ENCODE data around the gene CHST15. TPM values are rescaled to one million over a fixed set of nuclear protein-coding genes. Genes with fewer than 3 reads are reported as not detected.

Gene CHST15
- polyA plus RNA-seq, 2 donors, result 1.4 to 3.7 TPM

GRCh38 chr10:124000792-124001201 lies 92.6 kb downstream of the CHST15 start:
- no peaks in the 10 kb centered on the region for H3K27me3 ChIP-seq (ENCODE audit: control insufficient read depth in 1 of 2, insufficient read depth in 2 of 2, low read length in 2 of 2)
- H3K4me1 ChIP-seq (ENCODE audit: control insufficient read depth in 2 of 2, insufficient read depth in 2 of 2, low read length in 1 of 2), result peaks cover 2 to 4% of the 10 kb centered on the region in 2 donors
- WGBS, 2 donors, result 71 to 80% methylated on average over 8 of the region's 8 CpGs
- H3K4me3 ChIP-seq (ENCODE audit: low read depth in 1 of 2, low read length in 2 of 2), result no peak overlapping the region
- no peak overlapping the region for H3K27ac ChIP-seq (ENCODE audit: low read depth in 2 of 2, low read length in 1 of 2)
- no peaks in the 10 kb centered on the region for H3K9me3 ChIP-seq (ENCODE audit: control insufficient read depth in 2 of 2, insufficient read depth in 1 of 2, low read depth in 1 of 2, low read length in 1 of 2)
- peaks cover 0 to 2% of the 10 kb centered on the region in 2 donors for H3K36me3 ChIP-seq (ENCODE audit: control insufficient read depth in 2 of 2, insufficient read depth in 2 of 2, low read length in 1 of 2)

GRCh38 chr10:123999956-124000615 lies 93.3 kb downstream of the CHST15 start:
- no peaks in the 10 kb centered on the region for H3K27me3 ChIP-seq (ENCODE audit: control insufficient read depth in 1 of 2, insufficient read depth in 2 of 2, low read length in 2 of 2)
- H3K9me3 ChIP-seq (ENCODE audit: control insufficient read depth in 2 of 2, insufficient read depth in 1 of 2, low read depth in 1 of 2, low read length in 1 of 2), result no peaks in the 10 kb centered on the region
- H3K27ac ChIP-seq (ENCODE audit: low read depth in 2 of 2, low read length in 1 of 2), result no peak overlapping the region
- peaks cover 4 to 8% of the 10 kb centered on the region in 2 donors for H3K4me1 ChIP-seq (ENCODE audit: control insufficient read depth in 2 of 2, insufficient read depth in 2 of 2, low read length in 1 of 2)
- H3K4me3 ChIP-seq (ENCODE audit: low read depth in 1 of 2, low read length in 2 of 2), result no peak overlapping the region
- WGBS, 2 donors, result 91 to 93% methylated on average over 15 of the region's 15 CpGs
- H3K36me3 ChIP-seq (ENCODE audit: control insufficient read depth in 2 of 2, insufficient read depth in 2 of 2, low read length in 1 of 2), result no peaks in the 10 kb centered on the region

GRCh38 chr10:123999261-123999660 lies 94.1 kb downstream of the CHST15 start:
- Histone ChIP-seq H3K36me3 (ENCODE audit: control insufficient read depth in 2 of 2, insufficient read depth in 2 of 2, low read length in 1 of 2) (no peaks in the 10 kb centered on the region), H3K27me3 (ENCODE audit: control insufficient read depth in 1 of 2, insufficient read depth in 2 of 2, low read length in 2 of 2) (no peaks in the 10 kb centered on the region), H3K27ac (ENCODE audit: low read depth in 2 of 2, low read length in 1 of 2) (no peak overlapping the region), H3K4me3 (ENCODE audit: low read depth in 1 of 2, low read length in 2 of 2) (no peak overlapping the region), H3K9me3 (ENCODE audit: control insufficient read depth in 2 of 2, insufficient read depth in 1 of 2, low read depth in 1 of 2, low read length in 1 of 2) (no peaks in the 10 kb centered on the region), H3K4me1 (ENCODE audit: control insufficient read depth in 2 of 2, insufficient read depth in 2 of 2, low read length in 1 of 2) (peaks cover 4 to 13% of the 10 kb centered on the region in 2 donors)
- 84 to 87% methylated on average over 5 of the region's 5 CpGs for WGBS, 2 donors

- Histone ChIP-seq H3K4me1 (ENCODE audit: control insufficient read depth in 2 of 2, insufficient read depth in 2 of 2, low read length in 1 of 2) (peaks cover 4 to 13% of the 10 kb centered on the region in 2 donors), H3K4me3 (ENCODE audit: low read depth in 1 of 2, low read length in 2 of 2) (no peak overlapping the region), H3K27me3 (ENCODE audit: control insufficient read depth in 1 of 2, insufficient read depth in 2 of 2, low read length in 2 of 2) (no peaks in the 10 kb centered on the region), H3K36me3 (ENCODE audit: control insufficient read depth in 2 of 2, insufficient read depth in 2 of 2, low read length in 1 of 2) (no peaks in the 10 kb centered on the region), H3K27ac (ENCODE audit: low read depth in 2 of 2, low read length in 1 of 2) (no peak overlapping the region), H3K9me3 (ENCODE audit: control insufficient read depth in 2 of 2, insufficient read depth in 1 of 2, low read depth in 1 of 2, low read length in 1 of 2) (no peaks in the 10 kb centered on the region)
- 90 to 91% methylated on average over 11 of the region's 11 CpGs for WGBS, 2 donors
Measured at GRCh38 chr10:123998197-123999141, 94.9 kb downstream of the CHST15 start.

- no peak overlapping the region for H3K27ac ChIP-seq (ENCODE audit: low read depth in 2 of 2, low read length in 1 of 2)
- H3K9me3 ChIP-seq (ENCODE audit: control insufficient read depth in 2 of 2, insufficient read depth in 1 of 2, low read depth in 1 of 2, low read length in 1 of 2), result no peaks in the 10 kb centered on the region
- no peak overlapping the region for H3K4me3 ChIP-seq (ENCODE audit: low read depth in 1 of 2, low read length in 2 of 2)
- no peaks in the 10 kb centered on the region for H3K27me3 ChIP-seq (ENCODE audit: control insufficient read depth in 1 of 2, insufficient read depth in 2 of 2, low read length in 2 of 2)
- H3K4me1 ChIP-seq (ENCODE audit: control insufficient read depth in 2 of 2, insufficient read depth in 2 of 2, low read length in 1 of 2), result peaks cover 4 to 13% of the 10 kb centered on the region in 2 donors
- no peaks in the 10 kb centered on the region for H3K36me3 ChIP-seq (ENCODE audit: control insufficient read depth in 2 of 2, insufficient read depth in 2 of 2, low read length in 1 of 2)
- WGBS, 2 donors, result 48 to 49% methylated on average over 7 of the region's 7 CpGs
Measured at GRCh38 chr10:123997486-123998196, 95.8 kb downstream of the CHST15 start.

GRCh38 chr10:123997013-123997412 lies 96.4 kb downstream of the CHST15 start:
- Histone ChIP-seq H3K4me3 (ENCODE audit: low read depth in 1 of 2, low read length in 2 of 2) (no peak overlapping the region), H3K9me3 (ENCODE audit: control insufficient read depth in 2 of 2, insufficient read depth in 1 of 2, low read depth in 1 of 2, low read length in 1 of 2) (no peaks in the 10 kb centered on the region), H3K36me3 (ENCODE audit: control insufficient read depth in 2 of 2, insufficient read depth in 2 of 2, low read length in 1 of 2) (no peaks in the 10 kb centered on the region), H3K4me1 (ENCODE audit: control insufficient read depth in 2 of 2, insufficient read depth in 2 of 2, low read length in 1 of 2) (peaks cover 4 to 13% of the 10 kb centered on the region in 2 donors), H3K27ac (ENCODE audit: low read depth in 2 of 2, low read length in 1 of 2) (no peak overlapping the region), H3K27me3 (ENCODE audit: control insufficient read depth in 1 of 2, insufficient read depth in 2 of 2, low read length in 2 of 2) (no peaks in the 10 kb centered on the region)
- 75 to 88% methylated on average over 6 of the region's 6 CpGs for WGBS, 2 donors

- 65 to 68% methylated on average over 7 of the region's 7 CpGs for WGBS, 2 donors
- Histone ChIP-seq H3K27ac (ENCODE audit: low read depth in 2 of 2, low read length in 1 of 2) (peak overlapping the region in 1 of 2 donors; percentile 67), H3K9me3 (ENCODE audit: control insufficient read depth in 2 of 2, insufficient read depth in 1 of 2, low read depth in 1 of 2, low read length in 1 of 2) (no peaks in the 10 kb centered on the region), H3K36me3 (ENCODE audit: control insufficient read depth in 2 of 2, insufficient read depth in 2 of 2, low read length in 1 of 2) (no peaks in the 10 kb centered on the region), H3K4me1 (ENCODE audit: control insufficient read depth in 2 of 2, insufficient read depth in 2 of 2, low read length in 1 of 2) (peaks cover 4 to 13% of the 10 kb centered on the region in 2 donors), H3K27me3 (ENCODE audit: control insufficient read depth in 1 of 2, insufficient read depth in 2 of 2, low read length in 2 of 2) (peaks cover 0 to 3% of the 10 kb centered on the region in 2 donors), H3K4me3 (ENCODE audit: low read depth in 1 of 2, low read length in 2 of 2) (no peak overlapping the region)
Measured at GRCh38 chr10:123996302-123996701, 97.1 kb downstream of the CHST15 start.

GRCh38 chr10:123995461-123996131 lies 97.8 kb downstream of the CHST15 start:
- Histone ChIP-seq H3K9me3 (ENCODE audit: control insufficient read depth in 2 of 2, insufficient read depth in 1 of 2, low read depth in 1 of 2, low read length in 1 of 2) (no peaks in the 10 kb centered on the region), H3K4me1 (ENCODE audit: control insufficient read depth in 2 of 2, insufficient read depth in 2 of 2, low read length in 1 of 2) (peaks cover 4 to 13% of the 10 kb centered on the region in 2 donors), H3K27ac (ENCODE audit: low read depth in 2 of 2, low read length in 1 of 2) (peak overlapping the region in 1 of 2 donors; percentile 67), H3K27me3 (ENCODE audit: control insufficient read depth in 1 of 2, insufficient read depth in 2 of 2, low read length in 2 of 2) (peaks cover 0 to 7% of the 10 kb centered on the region in 2 donors), H3K36me3 (ENCODE audit: control insufficient read depth in 2 of 2, insufficient read depth in 2 of 2, low read length in 1 of 2) (no peaks in the 10 kb centered on the region), H3K4me3 (ENCODE audit: low read depth in 1 of 2, low read length in 2 of 2) (no peak overlapping the region)
- WGBS, 2 donors, result 9 to 13% methylated on average over 27 of the region's 27 CpGs

- Histone ChIP-seq H3K4me1 (ENCODE audit: control insufficient read depth in 2 of 2, insufficient read depth in 2 of 2, low read length in 1 of 2) (peaks cover 4 to 13% of the 10 kb centered on the region in 2 donors), H3K27ac (ENCODE audit: low read depth in 2 of 2, low read length in 1 of 2) (no peak overlapping the region), H3K9me3 (ENCODE audit: control insufficient read depth in 2 of 2, insufficient read depth in 1 of 2, low read depth in 1 of 2, low read length in 1 of 2) (no peaks in the 10 kb centered on the region), H3K27me3 (ENCODE audit: control insufficient read depth in 1 of 2, insufficient read depth in 2 of 2, low read length in 2 of 2) (peaks cover 0 to 7% of the 10 kb centered on the region in 2 donors), H3K4me3 (ENCODE audit: low read depth in 1 of 2, low read length in 2 of 2) (no peak overlapping the region), H3K36me3 (ENCODE audit: control insufficient read depth in 2 of 2, insufficient read depth in 2 of 2, low read length in 1 of 2) (no peaks in the 10 kb centered on the region)
- WGBS, 2 donors, result 10 to 23% methylated on average over 11 of the region's 11 CpGs
Measured at GRCh38 chr10:123995082-123995460, 98.3 kb downstream of the CHST15 start.

Data from esophagus (tissue), 2 donors.